GM23338 (cell line): Measurements from ENCODE around the gene CLDN16. TPM values are rescaled to one million over a fixed set of nuclear protein-coding genes. Genes with fewer than 3 reads are reported as not detected.

Experiments
- ATAC-seq: fragments of 200-7000 bp; cut with Tn5 transposase; 3 replicates; pipeline ENCODE4 v1.9.1; 2020
- DNase-seq: peaks from one replicate; pipeline ENCODE4 v3.0.0-alpha.2; 2015; ENCODE audit warnings: low spot score
- H2AFZ ChIP-seq: fragments of 200-600 bp; sonication (generic); 2 replicates; pipeline ENCODE4 v1.8.0; 2016; ENCODE audit warnings: antibody characterized with exemption, mild to moderate bottlenecking, moderate library complexity
- H3F3A ChIP-seq: fragments of 200-600 bp; sonication (generic); replicated peaks from 2 replicates; pipeline ENCODE4 v1.8.0; 2017; ENCODE audit warnings: antibody characterized with exemption, mixed run types, low read depth
- H3K27ac ChIP-seq: fragments of 200-600 bp; sonication (generic); 2 replicates; pipeline ENCODE4 v1.6.1; 2016; ENCODE audit warnings: low read depth
- H3K27me3 ChIP-seq: fragments of 200-600 bp; sonication (generic); 2 replicates; pipeline ENCODE4 v1.8.0; 2016; ENCODE audit warnings: mild to moderate bottlenecking, mixed run types, moderate library complexity; ENCODE audit not compliant: insufficient read depth
- H3K36me3 ChIP-seq: fragments of 200-600 bp; sonication (generic); 2 replicates; pipeline ENCODE4 v1.8.0; 2016; ENCODE audit warnings: mild to moderate bottlenecking; ENCODE audit not compliant: insufficient read depth
- H3K4me1 ChIP-seq: fragments of 200-600 bp; sonication (generic); 2 replicates; pipeline ENCODE4 v1.8.0; 2016; ENCODE audit warnings: mild to moderate bottlenecking, moderate library complexity; ENCODE audit not compliant: insufficient read depth
- H3K4me2 ChIP-seq: fragments of 200-600 bp; sonication (generic); 2 replicates; pipeline ENCODE4 v1.7.1; 2017; ENCODE audit warnings: mixed run types
- H3K4me3 ChIP-seq: fragments of 200-600 bp; sonication (generic); 2 replicates; pipeline ENCODE4 v1.6.1; 2016; ENCODE audit warnings: mixed run types
- H3K79me2 ChIP-seq: fragments of 200-600 bp; sonication (generic); replicated peaks from 2 replicates; pipeline ENCODE4 v1.8.0; 2017; ENCODE audit warnings: mild to moderate bottlenecking; ENCODE audit not compliant: insufficient read depth
- H3K9me2 ChIP-seq: fragments of 200-600 bp; sonication (generic); 2 replicates; pipeline ENCODE4 v1.8.0; 2017; ENCODE audit not compliant: insufficient read depth
- H4K20me1 ChIP-seq: fragments of 200-600 bp; sonication (generic); replicated peaks from 2 replicates; pipeline ENCODE4 v1.8.0; 2017; ENCODE audit warnings: mild to moderate bottlenecking; ENCODE audit not compliant: insufficient read depth
- H3K27ac Mint-ChIP-seq: 2 replicates; pipeline ENCODE4 v1.8.0; 2020; ENCODE audit warnings: inconsistent platforms, mild to moderate bottlenecking, moderate library complexity, mixed read lengths
- H3K27me3 Mint-ChIP-seq: 3 replicates; pipeline ENCODE4 v1.8.0; 2022; ENCODE audit warnings: low read depth, mild to moderate bottlenecking, moderate library complexity, mixed read lengths, inconsistent platforms; ENCODE audit not compliant: insufficient read depth, poor library complexity
- H3K36me3 Mint-ChIP-seq: 3 replicates; pipeline ENCODE4 v1.8.0; 2021; ENCODE audit warnings: low read depth, mild to moderate bottlenecking, inconsistent platforms, moderate library complexity, mixed read lengths
- H3K4me1 Mint-ChIP-seq: 3 replicates; pipeline ENCODE4 v1.8.0; 2020; ENCODE audit warnings: mild to moderate bottlenecking, inconsistent platforms, mixed read lengths
- H3K4me3 Mint-ChIP-seq: 3 replicates; pipeline ENCODE4 v1.8.0; 2021; ENCODE audit warnings: moderate library complexity, mild to moderate bottlenecking, inconsistent platforms, mixed read lengths
- H3K9me3 Mint-ChIP-seq: 3 replicates; pipeline ENCODE4 v1.8.0; 2020; ENCODE audit warnings: moderate library complexity, mild to moderate bottlenecking, inconsistent platforms, mixed read lengths
- CREB1 ChIP-seq: fragments of 250-450 bp; sonication (Bioruptor Pico); IDR thresholded peaks from 2 replicates; pipeline ENCODE4 v1.5.0; 2020; ENCODE audit warnings: low read depth, mild to moderate bottlenecking, moderate library complexity
- CTCF ChIP-seq, 2 experiments: fragments of 200-600 bp in 1 of 2; sonication (generic) in 1 of 2; conservative IDR thresholded peaks; 2 replicates each; pipeline versions ENCODE4 v1.5.1 to v1.6.1; 2016 to 2017; ENCODE audit warnings: antibody characterized with exemption in 2 of 2, low read depth in 2 of 2, mild to moderate bottlenecking in 2 of 2, moderate library complexity in 1 of 2
- ETS1 ChIP-seq: IDR thresholded peaks from 2 replicates; pipeline ENCODE4 v1.6.1; 2016; ENCODE audit warnings: antibody characterized with exemption
- EZH2 ChIP-seq: fragments of 200-600 bp; sonication (generic); IDR thresholded peaks from one replicate; pipeline ENCODE4 v1.8.0; 2017; ENCODE audit warnings: antibody characterized with exemption, mild to moderate bottlenecking, low read depth; ENCODE audit not compliant: unreplicated experiment
- EZH2phosphoT487 ChIP-seq: fragments of 200-600 bp; sonication (generic); IDR thresholded peaks from one replicate; pipeline ENCODE4 v1.8.1; 2018; ENCODE audit warnings: antibody characterized with exemption; ENCODE audit not compliant: unreplicated experiment
- JUNB ChIP-seq: IDR thresholded peaks from one replicate; pipeline ENCODE4 v1.6.1; 2016; ENCODE audit warnings: antibody characterized with exemption; ENCODE audit not compliant: unreplicated experiment
- NANOG ChIP-seq: IDR thresholded peaks from 2 replicates; pipeline ENCODE4 v1.6.1; 2016; ENCODE audit warnings: antibody characterized with exemption, borderline replicate concordance
- POLR2AphosphoS5 ChIP-seq: IDR thresholded peaks from 2 replicates; pipeline ENCODE4 v1.6.1; 2016; ENCODE audit warnings: antibody characterized with exemption, low read depth
- REST ChIP-seq: IDR thresholded peaks from one replicate; pipeline ENCODE4 v1.6.1; 2018; ENCODE audit warnings: antibody characterized with exemption; ENCODE audit not compliant: unreplicated experiment
- STAT1 ChIP-seq: IDR thresholded peaks from one replicate; pipeline ENCODE4 v1.6.1; 2016; ENCODE audit warnings: antibody characterized with exemption; ENCODE audit not compliant: unreplicated experiment
- ZNF114 ChIP-seq: fragments of 250-450 bp; sonication (Bioruptor Pico); IDR thresholded peaks from 2 replicates; pipeline ENCODE4 v1.5.0; 2020; ENCODE audit warnings: mild to moderate bottlenecking, moderate library complexity
- ZNF331 ChIP-seq: fragments of 250-450 bp; sonication (Bioruptor Pico); IDR thresholded peaks from 2 replicates; pipeline ENCODE4 v1.5.0; 2020; ENCODE audit warnings: low read depth, mild to moderate bottlenecking, moderate library complexity
- ZNF462 ChIP-seq: fragments of 250-450 bp; sonication (Bioruptor Pico); IDR thresholded peaks from 2 replicates; pipeline ENCODE4 v1.5.0; 2020; ENCODE audit warnings: mild to moderate bottlenecking, moderate library complexity
- polyA plus RNA-seq: library from polyadenylated mRNA; unstranded; fragments of >200 nt; fragmentation: Nextera tagmentation; extraction: Ambion mirVana; gene quantifications from 2 replicates; pipeline ENCODE4 v1.2.1, GENCODE V29; 2016
- total RNA-seq: library from RNA; depleted of rRNA; stranded (reverse); fragments of >200 nt; shearing (Covaris generic); gene quantifications from 2 replicates; pipeline ENCODE4 v1.2.3, GENCODE V29; 2014

The CLDN16 gene
- total and polyA plus RNA-seq, 2 experiments from 2014 or later, result 0.06 TPM; not detected in 1

GRCh38 chr3:190432216-190432615 is 44.3 kb downstream of the CLDN16 start:
- no peak overlapping the region for H2AFZ ChIP-seq
- TF ChIP-seq JUNB (no peak), STAT1 (no peak), EZH2 (no peak), ZNF462 (CRISPR knock-in tag) (no peak), CTCF (conservative IDR thresholded peaks at IDR 0.05; ENCODE audit: low read depth in 2 of 2) (no peak), NANOG (no peak), ETS1 (no peak), ZNF331 (CRISPR knock-in tag) (no peak), EZH2phosphoT487 (no peak), ZNF114 (CRISPR knock-in tag) (no peak), POLR2AphosphoS5 (no peak), CREB1 (CRISPR knock-in tag) (no peak), REST (no peak)
- Mint-ChIP-seq H3K27me3 (peaks cover 4% of the 10 kb centered on the region), H3K4me1 (no peaks in the 10 kb centered on the region), H3K36me3 (no peaks in the 10 kb centered on the region), H3K9me3 (peaks cover 2% of the 10 kb centered on the region; the same call in 1 of the 3 replicates), H3K27ac (no peak overlapping the region), H3K4me3 (no peak overlapping the region)
- H4K20me1 ChIP-seq, result no peaks in the 10 kb centered on the region
- H3K4me2 ChIP-seq, result no peak overlapping the region
- no peak for ATAC-seq
- H3K9me2 ChIP-seq, result peaks cover 8% of the 10 kb centered on the region; the same call in 1 of the 2 replicates
- no peak overlapping the region for H3K27ac ChIP-seq
- no peak overlapping the region for H3K4me3 ChIP-seq
- H3F3A ChIP-seq, result no peaks in the 10 kb centered on the region
- no peaks in the 10 kb centered on the region for H3K79me2 ChIP-seq
- no peaks in the 10 kb centered on the region for H3K4me1 ChIP-seq
- no peaks in the 10 kb centered on the region for H3K27me3 ChIP-seq
- no peak for DNase-seq
- H3K36me3 ChIP-seq, result 0 out of 2 replicates have a peak, but pooled peaks cover 7% of the 10 kb centered on the region
